ENCODE data around the gene CACNA2D3.
"Not testable (repeated sequence)": the region's sequence is repeated elsewhere in the genome, so short reads cannot be mapped to it uniquely, and the experiment has no call there.

CACNA2D3 gene

GRCh38 chr3:54968546-54969172 is 846.3 kb downstream of the CACNA2D3 start:
- H3K9ac ChIP-seq (ENCODE audit: low read length) = no peak overlapping the region
- H3K4me1 ChIP-seq (ENCODE audit: control insufficient read depth, low read depth, low read length) = peaks cover 8% of the 10 kb centered on the region
- H3K27me3 ChIP-seq (ENCODE audit: control insufficient read depth, insufficient read depth, low read length) = no peaks in the 10 kb centered on the region
- H3K27ac ChIP-seq (ENCODE audit: low read length) = no peak overlapping the region
- H3K36me3 ChIP-seq (ENCODE audit: control insufficient read depth, low read depth, low read length) = no peaks in the 10 kb centered on the region
- H3K4me3 ChIP-seq (ENCODE audit: low read length) = no peak overlapping the region
- H3K9me3 ChIP-seq (ENCODE audit: control insufficient read depth, low read depth, low read length) = no peaks in the 10 kb centered on the region

GRCh38 chr3:54969652-54970051 is 847.3 kb downstream of the CACNA2D3 start:
- H3K4me1 ChIP-seq (ENCODE audit: control insufficient read depth, low read depth, low read length) = peaks cover 8% of the 10 kb centered on the region
- no peak overlapping the region for H3K27ac ChIP-seq (ENCODE audit: low read length)
- no peaks in the 10 kb centered on the region for H3K36me3 ChIP-seq (ENCODE audit: control insufficient read depth, low read depth, low read length)
- H3K9ac ChIP-seq (ENCODE audit: low read length) = no peak overlapping the region
- H3K27me3 ChIP-seq (ENCODE audit: control insufficient read depth, insufficient read depth, low read length) = no peaks in the 10 kb centered on the region
- no peaks in the 10 kb centered on the region for H3K9me3 ChIP-seq (ENCODE audit: control insufficient read depth, low read depth, low read length)
- no peak overlapping the region for H3K4me3 ChIP-seq (ENCODE audit: low read length)

GRCh38 chr3:54970895-54971294 is 848.5 kb downstream of the CACNA2D3 start:
- no peaks in the 10 kb centered on the region for H3K9me3 ChIP-seq (ENCODE audit: control insufficient read depth, low read depth, low read length)
- H3K4me3 ChIP-seq (ENCODE audit: low read length) = no peak overlapping the region
- peaks cover 8% of the 10 kb centered on the region for H3K4me1 ChIP-seq (ENCODE audit: control insufficient read depth, low read depth, low read length)

GRCh38 chr3:54977439-54977838 is 855.1 kb downstream of the CACNA2D3 start:
- H3K9me3 ChIP-seq (ENCODE audit: control insufficient read depth, low read depth, low read length) = no peaks in the 10 kb centered on the region
- H3K4me1 ChIP-seq (ENCODE audit: control insufficient read depth, low read depth, low read length) = no peaks in the 10 kb centered on the region
- no peak overlapping the region for H3K9ac ChIP-seq (ENCODE audit: low read length)
- H3K4me3 ChIP-seq (ENCODE audit: low read length) = no peak overlapping the region
- H3K27me3 ChIP-seq (ENCODE audit: control insufficient read depth, insufficient read depth, low read length) = no peaks in the 10 kb centered on the region
- H3K27ac ChIP-seq (ENCODE audit: low read length) = no peak overlapping the region
- H3K36me3 ChIP-seq (ENCODE audit: control insufficient read depth, low read depth, low read length) = no peaks in the 10 kb centered on the region

More at GRCh38 chr3:54970895-54971294, 848.5 kb downstream of the CACNA2D3 start:
- Histone ChIP-seq H3K36me3 (ENCODE audit: control insufficient read depth, low read depth, low read length) (no peaks in the 10 kb centered on the region), H3K27me3 (ENCODE audit: control insufficient read depth, insufficient read depth, low read length) (no peaks in the 10 kb centered on the region), H3K9ac (ENCODE audit: low read length) (no peak overlapping the region), H3K27ac (ENCODE audit: low read length) (no peak overlapping the region)

GRCh38 chr3:54977946-54978345 is 855.6 kb downstream of the CACNA2D3 start:
- not testable (repeated sequence) for H3K9me3 ChIP-seq (ENCODE audit: control insufficient read depth, low read depth, low read length); H3K9ac ChIP-seq (ENCODE audit: low read length); H3K27ac ChIP-seq (ENCODE audit: low read length); H3K36me3 ChIP-seq (ENCODE audit: control insufficient read depth, low read depth, low read length); H3K4me3 ChIP-seq (ENCODE audit: low read length); H3K27me3 ChIP-seq (ENCODE audit: control insufficient read depth, insufficient read depth, low read length); H3K4me1 ChIP-seq (ENCODE audit: control insufficient read depth, low read depth, low read length)

GRCh38 chr3:54982807-54983206 is 860.5 kb downstream of the CACNA2D3 start:
- H3K36me3 ChIP-seq (ENCODE audit: control insufficient read depth, low read depth, low read length) = no peaks in the 10 kb centered on the region
- peaks cover 8% of the 10 kb centered on the region for H3K4me1 ChIP-seq (ENCODE audit: control insufficient read depth, low read depth, low read length)

GRCh38 chr3:54983266-54984099 is 861.1 kb downstream of the CACNA2D3 start:
- H3K4me3 ChIP-seq (ENCODE audit: low read length) = no peak overlapping the region
- peaks cover 8% of the 10 kb centered on the region for H3K4me1 ChIP-seq (ENCODE audit: control insufficient read depth, low read depth, low read length)
- no peak overlapping the region for H3K9ac ChIP-seq (ENCODE audit: low read length)
- H3K27me3 ChIP-seq (ENCODE audit: control insufficient read depth, insufficient read depth, low read length) = no peaks in the 10 kb centered on the region
- H3K27ac ChIP-seq (ENCODE audit: low read length) = no peak overlapping the region
- no peaks in the 10 kb centered on the region for H3K36me3 ChIP-seq (ENCODE audit: control insufficient read depth, low read depth, low read length)
- H3K9me3 ChIP-seq (ENCODE audit: control insufficient read depth, low read depth, low read length) = no peaks in the 10 kb centered on the region

More at GRCh38 chr3:54982807-54983206, 860.5 kb downstream of the CACNA2D3 start:
- no peak overlapping the region for H3K27ac ChIP-seq (ENCODE audit: low read length)
- no peaks in the 10 kb centered on the region for H3K9me3 ChIP-seq (ENCODE audit: control insufficient read depth, low read depth, low read length)
- no peaks in the 10 kb centered on the region for H3K27me3 ChIP-seq (ENCODE audit: control insufficient read depth, insufficient read depth, low read length)
- no peak overlapping the region for H3K4me3 ChIP-seq (ENCODE audit: low read length)
- no peak overlapping the region for H3K9ac ChIP-seq (ENCODE audit: low read length)

GRCh38 chr3:54985856-54986255 is 863.5 kb downstream of the CACNA2D3 start:
- Histone ChIP-seq H3K9ac (ENCODE audit: low read length) (no peak overlapping the region), H3K9me3 (ENCODE audit: control insufficient read depth, low read depth, low read length) (no peaks in the 10 kb centered on the region), H3K27ac (ENCODE audit: low read length) (no peak overlapping the region), H3K4me3 (ENCODE audit: low read length) (no peak overlapping the region), H3K27me3 (ENCODE audit: control insufficient read depth, insufficient read depth, low read length) (no peaks in the 10 kb centered on the region), H3K36me3 (ENCODE audit: control insufficient read depth, low read depth, low read length) (no peaks in the 10 kb centered on the region), H3K4me1 (ENCODE audit: control insufficient read depth, low read depth, low read length) (peaks cover 8% of the 10 kb centered on the region)

- Histone ChIP-seq H3K4me1 (ENCODE audit: control insufficient read depth, low read depth, low read length) (peaks cover 8% of the 10 kb centered on the region), H3K9ac (ENCODE audit: low read length) (no peak overlapping the region), H3K9me3 (ENCODE audit: control insufficient read depth, low read depth, low read length) (no peaks in the 10 kb centered on the region), H3K27me3 (ENCODE audit: control insufficient read depth, insufficient read depth, low read length) (no peaks in the 10 kb centered on the region), H3K27ac (ENCODE audit: low read length) (no peak overlapping the region), H3K36me3 (ENCODE audit: control insufficient read depth, low read depth, low read length) (no peaks in the 10 kb centered on the region), H3K4me3 (ENCODE audit: low read length) (no peak overlapping the region)
Measured at GRCh38 chr3:54986294-54986693, 863.9 kb downstream of the CACNA2D3 start.

- H3K36me3 ChIP-seq (ENCODE audit: control insufficient read depth, low read depth, low read length) = no peaks in the 10 kb centered on the region
- H3K4me1 ChIP-seq (ENCODE audit: control insufficient read depth, low read depth, low read length) = peaks cover 8% of the 10 kb centered on the region
- no peak overlapping the region for H3K4me3 ChIP-seq (ENCODE audit: low read length)
- no peaks in the 10 kb centered on the region for H3K27me3 ChIP-seq (ENCODE audit: control insufficient read depth, insufficient read depth, low read length)
- H3K9me3 ChIP-seq (ENCODE audit: control insufficient read depth, low read depth, low read length) = no peaks in the 10 kb centered on the region
- no peak overlapping the region for H3K27ac ChIP-seq (ENCODE audit: low read length)
- no peak overlapping the region for H3K9ac ChIP-seq (ENCODE audit: low read length)
Measured at GRCh38 chr3:54987719-54988118, 865.4 kb downstream of the CACNA2D3 start.

- Histone ChIP-seq H3K4me3 (ENCODE audit: low read length) (no peak overlapping the region), H3K27me3 (ENCODE audit: control insufficient read depth, insufficient read depth, low read length) (no peaks in the 10 kb centered on the region), H3K36me3 (ENCODE audit: control insufficient read depth, low read depth, low read length) (no peaks in the 10 kb centered on the region), H3K9ac (ENCODE audit: low read length) (no peak overlapping the region), H3K9me3 (ENCODE audit: control insufficient read depth, low read depth, low read length) (no peaks in the 10 kb centered on the region), H3K4me1 (ENCODE audit: control insufficient read depth, low read depth, low read length) (peaks cover 7% of the 10 kb centered on the region), H3K27ac (ENCODE audit: low read length) (no peak overlapping the region)
Measured at GRCh38 chr3:54988302-54988837, 866.0 kb downstream of the CACNA2D3 start.
